Gastrocnemius medialis (tissue), 4 donors: Measurements from ENCODE around the gene S100A4. TPM values are rescaled to one million over a fixed set of nuclear protein-coding genes. Genes with fewer than 3 reads are reported as not detected.

Experiments
- ATAC-seq, 2 donors: fragments of 150-250 bp; one replicate each; pipeline ENCODE4 v1.9.1; 2016
- DNase-seq, 2 donors: peaks; one replicate each; pipeline ENCODE4 v3.0.0-alpha.2; 2019
- H3K27ac ChIP-seq, 4 donors: fragments of 200-600 bp; sonication (generic); 1 replicate in 1 of 4; 2 replicates in 3 of 4; pipeline ENCODE4 v1.5.1; 2016 to 2018; ENCODE audit warnings: mild to moderate bottlenecking in 2 of 4, moderate library complexity in 1 of 4
- H3K27me3 ChIP-seq, 3 donors: fragments of 200-600 bp; sonication (generic) in 2 of 3; 1 replicate in 1 of 3; 2 replicates in 2 of 3; pipeline versions ENCODE4 v1.5.1 to v1.6.0; 2016 to 2019; ENCODE audit warnings: mild to moderate bottlenecking in 1 of 3, moderate library complexity in 1 of 3
- H3K36me3 ChIP-seq, 2 donors: fragments of 200-600 bp; sonication (generic) in 1 of 2; one replicate each; pipeline ENCODE4 v1.5.1; 2017 to 2018
- H3K4me1 ChIP-seq, 2 donors: fragments of 200-600 bp; sonication (generic) in 1 of 2; one replicate each; pipeline ENCODE4 v1.5.1; 2016 to 2017; ENCODE audit warnings: mild to moderate bottlenecking in 2 of 2
- H3K4me3 ChIP-seq, 4 donors: fragments of 200-600 bp; sonication (generic) in 3 of 4; 1 replicate in 1 of 4; 2 replicates in 3 of 4; pipeline ENCODE4 v1.5.1; 2016 to 2019; ENCODE audit warnings: mild to moderate bottlenecking in 2 of 4
- H3K9me3 ChIP-seq, 3 donors: fragments of 200-600 bp; sonication (generic) in 2 of 3; 1 replicate in 1 of 3; 2 replicates in 2 of 3; pipeline ENCODE4 v1.5.1; 2016 to 2019
- POLR2A ChIP-seq, 2 donors: fragments of 450-650 bp; IDR thresholded peaks; one replicate each; pipeline ENCODE4 v1.6.1; 2017; ENCODE audit warnings: antibody characterized with exemption in 2 of 2, mild to moderate bottlenecking in 2 of 2, moderate library complexity in 2 of 2
- in situ Hi-C, 4 donors: fragments of 200-750 bp; cut with MboI; loops; one replicate each; pipeline versions ENCODE4 v1.15.0 to v1.8.0; 2017; ENCODE audit warnings: low sequenced_read_pairs in 4 of 4
- intact Hi-C: fragments of 100-400 bp; cut with DNase I; formaldehyde crosslinking; loops from one replicate; pipeline ENCODE4 v1.15.1; 2023; ENCODE audit warnings: low total_unique reads
- total RNA-seq, 4 donors: library from RNA; depleted of rRNA; stranded (reverse); fragments of >200 nt; gene quantifications; one replicate each; pipeline versions ENCODE4 v1.1.0 to v1.2.3, GENCODE V29; 2016
- TF ChIP-seq, protein P1 (sequence below), 5 experiments: fragments of 450-650 bp in 3 of 5; fragments of 200-600 bp in 2 of 5; sonication (generic) in 2 of 5; IDR thresholded peaks in 4 of 5; conservative IDR thresholded peaks in 1 of 5; 1 replicate in 4 of 5; 2 replicates in 1 of 5; pipeline ENCODE4 v1.5.1; 2016 to 2019; ENCODE audit warnings: antibody characterized with exemption in 5 of 5, mild to moderate bottlenecking in 3 of 5, moderate library complexity in 3 of 5

S100A4 gene
- total RNA-seq, 4 donors from 2014 or later, result 76.8 to 377 (median 144) TPM

DNA sequence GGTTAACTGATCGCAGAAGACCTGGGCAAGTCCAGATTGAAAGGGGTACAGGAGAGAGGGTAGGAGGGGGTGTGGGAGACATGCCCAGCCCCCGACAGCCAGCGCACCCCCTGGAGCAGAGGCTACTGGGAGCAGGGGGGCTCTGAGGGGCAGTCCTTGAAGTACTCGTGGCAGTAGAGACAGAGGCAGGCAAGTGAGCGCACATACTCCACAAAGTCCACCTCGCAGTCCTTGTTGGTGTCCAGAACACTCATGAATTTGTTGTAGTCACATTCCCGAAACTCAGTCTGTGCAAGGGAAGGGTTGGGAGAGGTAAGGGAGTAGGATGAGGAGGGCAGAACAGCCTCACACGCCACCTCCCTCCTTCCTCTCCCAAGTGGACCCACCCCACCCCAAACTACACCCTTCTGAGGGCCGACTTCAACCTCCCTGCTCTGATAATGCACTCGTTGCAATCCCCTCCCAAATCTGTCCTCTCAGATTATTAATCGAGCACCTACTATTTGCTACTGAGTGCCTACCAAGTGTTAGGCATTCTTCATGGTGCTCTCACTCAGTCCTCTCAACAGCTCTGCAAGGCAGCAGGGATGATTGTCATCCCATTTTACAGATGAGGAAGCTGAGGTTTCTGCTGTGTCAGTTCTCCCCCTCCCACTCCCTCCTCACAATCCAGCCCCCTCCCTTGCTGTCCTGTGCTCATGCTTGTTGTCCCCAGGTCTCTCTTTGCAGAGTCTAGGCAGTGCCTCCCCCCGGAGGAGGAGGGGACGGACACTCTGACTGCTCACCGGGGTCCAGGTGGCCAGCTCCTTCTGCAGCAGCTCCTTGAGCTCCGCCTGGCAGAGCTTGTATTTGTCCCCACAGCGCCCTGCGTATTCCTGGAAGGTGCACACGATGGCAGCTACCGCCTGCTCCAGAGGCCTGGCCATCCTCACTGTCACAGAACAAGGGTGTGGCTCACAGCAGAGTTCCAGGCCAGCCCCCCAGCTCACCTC, 2.2 kb upstream of the S100A4 start:
- Histone ChIP-seq H3K36me3 (no peaks in the 10 kb centered on the region), H3K27ac (peak overlapping the region in 1 of 4 donors; percentile 81), H3K9me3 (no peaks in the 10 kb centered on the region), H3K4me1 (peaks cover 30 to 64% of the 10 kb centered on the region in 2 donors), H3K4me3 (no peak overlapping the region), H3K27me3 (no peaks in the 10 kb centered on the region)
- no peak for ATAC-seq
- no peak for DNase-seq
- TF ChIP-seq, protein P1, sequence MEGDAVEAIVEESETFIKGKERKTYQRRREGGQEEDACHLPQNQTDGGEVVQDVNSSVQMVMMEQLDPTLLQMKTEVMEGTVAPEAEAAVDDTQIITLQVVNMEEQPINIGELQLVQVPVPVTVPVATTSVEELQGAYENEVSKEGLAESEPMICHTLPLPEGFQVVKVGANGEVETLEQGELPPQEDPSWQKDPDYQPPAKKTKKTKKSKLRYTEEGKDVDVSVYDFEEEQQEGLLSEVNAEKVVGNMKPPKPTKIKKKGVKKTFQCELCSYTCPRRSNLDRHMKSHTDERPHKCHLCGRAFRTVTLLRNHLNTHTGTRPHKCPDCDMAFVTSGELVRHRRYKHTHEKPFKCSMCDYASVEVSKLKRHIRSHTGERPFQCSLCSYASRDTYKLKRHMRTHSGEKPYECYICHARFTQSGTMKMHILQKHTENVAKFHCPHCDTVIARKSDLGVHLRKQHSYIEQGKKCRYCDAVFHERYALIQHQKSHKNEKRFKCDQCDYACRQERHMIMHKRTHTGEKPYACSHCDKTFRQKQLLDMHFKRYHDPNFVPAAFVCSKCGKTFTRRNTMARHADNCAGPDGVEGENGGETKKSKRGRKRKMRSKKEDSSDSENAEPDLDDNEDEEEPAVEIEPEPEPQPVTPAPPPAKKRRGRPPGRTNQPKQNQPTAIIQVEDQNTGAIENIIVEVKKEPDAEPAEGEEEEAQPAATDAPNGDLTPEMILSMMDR (IDR thresholded peaks at IDR 0.05 in 4 of 5, conservative IDR thresholded peaks at IDR 0.05 in 1 of 5), result no peak
- no peak for TF ChIP-seq POLR2A (IDR thresholded peaks at IDR 0.05)
- in situ Hi-C loops (loop anchor here in 1 of 4 donors (25.0 kb wide), 1 partner anchor 439 kb away; the partner anchor contains the start of genes JTB, RAB13 and RPS27), intact Hi-C loops (no loop called here)

GRCh38 chr1:153546796-153547559, 1.4 kb upstream of the S100A4 start:
- in situ Hi-C loops, result loop anchor here in 1 of 4 donors (25.0 kb wide), 1 partner anchor 440 kb away; the partner anchor contains the start of genes JTB, RAB13 and RPS27
- DNase-seq, result no peak
- intact Hi-C loops, result no loop called here
- no peaks in the 10 kb centered on the region for H3K27me3 ChIP-seq
- no peaks in the 10 kb centered on the region for H3K36me3 ChIP-seq
- H3K4me1 ChIP-seq, result peaks cover 30 to 64% of the 10 kb centered on the region in 2 donors
- peak overlapping the region in 1 of 4 donors; percentile 48 for H3K4me3 ChIP-seq
- no peak for TF ChIP-seq POLR2A (IDR thresholded peaks at IDR 0.05)
- TF ChIP-seq, protein P1 (IDR thresholded peaks at IDR 0.05 in 4 of 5, conservative IDR thresholded peaks at IDR 0.05 in 1 of 5), result no peak
- H3K9me3 ChIP-seq, result no peaks in the 10 kb centered on the region
- peak overlapping the region in 3 of 4 donors; percentile 64 to 81 (median 81) for H3K27ac ChIP-seq
- no peak for ATAC-seq

- Histone ChIP-seq H3K27ac (peak overlapping the region; percentile 63 to 81 (median 72)), H3K36me3 (no peaks in the 10 kb centered on the region), H3K27me3 (no peaks in the 10 kb centered on the region), H3K4me3 (peak overlapping the region in 1 of 4 donors; percentile 48), H3K4me1 (peaks cover 30 to 64% of the 10 kb centered on the region in 2 donors), H3K9me3 (no peaks in the 10 kb centered on the region)
- in situ Hi-C loops, result loop anchor here in 1 of 4 donors (25.0 kb wide), 1 partner anchor 441 kb away; the partner anchor contains the start of genes JTB, RAB13 and RPS27
- intact Hi-C loops, result no loop called here
- TF ChIP-seq, protein P1 (IDR thresholded peaks at IDR 0.05 in 4 of 5, conservative IDR thresholded peaks at IDR 0.05 in 1 of 5), result no peak
- TF ChIP-seq POLR2A (IDR thresholded peaks at IDR 0.05), result no peak
- ATAC-seq (no peak), DNase-seq (no peak)
Observed at GRCh38 chr1:153546371-153546770, 765 bp upstream of the S100A4 start.

DNA sequence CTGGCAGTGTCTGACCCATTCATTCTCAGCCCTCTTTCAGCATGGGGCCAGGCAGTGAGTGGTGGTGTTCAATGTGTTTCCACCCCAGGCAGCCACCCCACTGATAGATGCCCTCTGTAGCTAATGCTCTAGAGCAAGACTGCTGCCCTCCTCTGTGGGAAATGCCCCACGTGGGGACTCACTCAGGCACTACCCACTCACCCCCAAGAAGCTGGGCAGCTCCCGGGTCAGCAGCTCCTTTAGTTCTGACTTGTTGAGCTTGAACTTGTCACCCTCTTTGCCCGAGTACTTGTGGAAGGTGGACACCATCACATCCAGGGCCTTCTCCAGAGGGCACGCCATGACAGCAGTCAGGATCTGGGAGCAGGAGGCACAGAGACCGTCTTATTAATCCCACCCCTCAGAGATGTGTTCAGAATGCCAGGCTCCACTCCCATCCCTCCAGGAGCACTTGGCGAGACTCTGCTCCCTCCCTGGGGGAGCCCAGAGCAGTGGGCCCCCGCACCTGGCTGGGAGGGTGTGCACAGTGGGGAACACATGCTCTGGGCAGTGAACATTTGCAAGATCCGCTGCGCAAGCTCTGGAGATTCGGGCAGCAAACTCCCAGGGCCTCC, 1.0 kb downstream of the S100A4 start:
- Histone ChIP-seq H3K27ac (peak overlapping the region; percentile 63 to 81 (median 72)), H3K4me3 (peak overlapping the region; percentile 32 to 48 (median 43)), H3K36me3 (no peaks in the 10 kb centered on the region), H3K27me3 (no peaks in the 10 kb centered on the region), H3K4me1 (peaks cover 27 to 59% of the 10 kb centered on the region in 2 donors), H3K9me3 (no peaks in the 10 kb centered on the region)
- in situ Hi-C loops, result loop anchor here in 1 of 4 donors (25.0 kb wide), 1 partner anchor 443 kb away; the partner anchor contains the start of genes JTB, RAB13 and RPS27
- ATAC-seq (peak; percentile 3 to 4), DNase-seq (no peak)
- TF ChIP-seq, protein P1 (IDR thresholded peaks at IDR 0.05 in 4 of 5, conservative IDR thresholded peaks at IDR 0.05 in 1 of 5), result no peak
- TF ChIP-seq POLR2A (IDR thresholded peaks at IDR 0.05), result no peak
- intact Hi-C loops, result no loop called here
